ENCODE measurements around the gene MYH9. TPM values are rescaled to one million over a fixed set of nuclear protein-coding genes. Genes with fewer than 3 reads are reported as not detected.
A peak's percentile ranks its signal among the peaks of the same experiment; 100 is the strongest.

Gene MYH9
- total RNA-seq, 2 experiments from 2014 or later: 112 to 223 TPM

GRCh38 chr22:36387709-36387958 lies 133 bp downstream of the MYH9 start:
- peaks cover 30% of the 10 kb centered on the region; the same call in 1 of the 2 replicates for H3K36me3 ChIP-seq (ENCODE audit: insufficient read depth, low read length)
- TF ChIP-seq CTCF (conservative IDR thresholded peaks at IDR 0.05; ENCODE audit: low read length) (no peak), EZH2phosphoT487 (IDR thresholded peaks at IDR 0.05; ENCODE audit: borderline replicate concordance, low read depth, low read length) (no peak)
- peak overlapping the region; percentile 93 for H3K27ac ChIP-seq (ENCODE audit: low read depth, low read length, poor library complexity, severe bottlenecking)
- H4K20me1 ChIP-seq (ENCODE audit: insufficient read depth, low read length): peaks cover 19% of the 10 kb centered on the region
- no TSS peak for BruUV-seq (replicated peaks)
- H3K9me3 ChIP-seq (ENCODE audit: low read length): no peaks in the 10 kb centered on the region
- no peak overlapping the region for H2AFZ ChIP-seq (ENCODE audit: low read length)
- peaks cover 48% of the 10 kb centered on the region for H3K4me1 ChIP-seq (ENCODE audit: insufficient read depth, low read length, poor library complexity, severe bottlenecking)
- H3K9me2 ChIP-seq (ENCODE audit: insufficient read depth, low read length): no peaks in the 10 kb centered on the region
- H3K79me2 ChIP-seq (ENCODE audit: insufficient read depth, low read depth, low read length): peaks cover 59% of the 10 kb centered on the region
- H3K4me3 ChIP-seq (ENCODE audit: low read depth, low read length, poor library complexity, severe bottlenecking): peak overlapping the region; percentile 86
- CTCF ChIA-PET (ENCODE audit: unreplicated experiment): interaction anchor here (1.0 kb wide), 1 partner anchor 56 kb away, joined by 3 read pairs; no protein-coding TSS in a partner anchor
- peak overlapping the region; percentile 97 for H3K4me2 ChIP-seq (ENCODE audit: low read length)
- DNase-seq (ENCODE audit: low spot score): no peak
- POLR2A ChIA-PET: interaction anchor here (1.0 to 1.6 kb wide), 3 partner anchors 9 to 67 kb away, joined by 3 to 5 read pairs (median 4); no protein-coding TSS in a partner anchor
- intact Hi-C loops (cut with micrococcal nuclease; ENCODE audit: unreplicated experiment): loop anchor here (5.0 kb wide), 3 partner anchors 85 to 370 kb away; no protein-coding TSS in a partner anchor

GRCh38 chr22:36386900-36387708 lies 663 bp downstream of the MYH9 start:
- no peaks in the 10 kb centered on the region for H3K9me2 ChIP-seq (ENCODE audit: insufficient read depth, low read length)
- DNase-seq (ENCODE audit: low spot score): peak; percentile 76
- H3K79me2 ChIP-seq (ENCODE audit: insufficient read depth, low read depth, low read length): peaks cover 65% of the 10 kb centered on the region
- H3K4me1 ChIP-seq (ENCODE audit: insufficient read depth, low read length, poor library complexity, severe bottlenecking): peaks cover 48% of the 10 kb centered on the region
- H2AFZ ChIP-seq (ENCODE audit: low read length): no peak overlapping the region
- peaks cover 19% of the 10 kb centered on the region for H4K20me1 ChIP-seq (ENCODE audit: insufficient read depth, low read length)
- intact Hi-C loops (cut with micrococcal nuclease; ENCODE audit: unreplicated experiment): loop anchor here (5.0 kb wide), 3 partner anchors 85 to 370 kb away; no protein-coding TSS in a partner anchor
- CTCF ChIA-PET (ENCODE audit: unreplicated experiment): no interaction called here
- H3K4me3 ChIP-seq (ENCODE audit: low read depth, low read length, poor library complexity, severe bottlenecking): peak overlapping the region; percentile 86
- no peaks in the 10 kb centered on the region for H3K9me3 ChIP-seq (ENCODE audit: low read length)
- POLR2A ChIA-PET: interaction anchor here (0.7 to 1.6 kb wide), 4 partner anchors 10 to 76 kb away, joined by 3 to 4 read pairs (median 3); no protein-coding TSS in a partner anchor
- peak overlapping the region; percentile 97 for H3K4me2 ChIP-seq (ENCODE audit: low read length)
- H3K36me3 ChIP-seq (ENCODE audit: insufficient read depth, low read length): peaks cover 30% of the 10 kb centered on the region; the same call in 1 of the 2 replicates
- H3K27ac ChIP-seq (ENCODE audit: low read depth, low read length, poor library complexity, severe bottlenecking): peak overlapping the region; percentile 93
- no TSS peak for BruUV-seq (replicated peaks)
- TF ChIP-seq EZH2phosphoT487 (IDR thresholded peaks at IDR 0.05; ENCODE audit: borderline replicate concordance, low read depth, low read length): no peak
- TF ChIP-seq CTCF (conservative IDR thresholded peaks at IDR 0.05; ENCODE audit: low read length): no peak
